Activated naive CD4-positive, alpha-beta T cell treated with anti-CD3 and anti-CD28 coated beads, Interleukin-2, amount 50 U/mL, for 16 hours (primary cell): ENCODE data around the gene PON1.

Source experiments
- DNase-seq: peaks from one replicate; pipeline ENCODE4 v3.0.0-alpha.2; 2020

The PON1 gene

GRCh38 chr7:95324431-95324830 is at the start of gene PON1:
Gene PON1 (minus strand): TSS chr7:95324532. CDS start chr7:95324475, 57 bp downstream.
- DNase-seq = no peak

DNA sequence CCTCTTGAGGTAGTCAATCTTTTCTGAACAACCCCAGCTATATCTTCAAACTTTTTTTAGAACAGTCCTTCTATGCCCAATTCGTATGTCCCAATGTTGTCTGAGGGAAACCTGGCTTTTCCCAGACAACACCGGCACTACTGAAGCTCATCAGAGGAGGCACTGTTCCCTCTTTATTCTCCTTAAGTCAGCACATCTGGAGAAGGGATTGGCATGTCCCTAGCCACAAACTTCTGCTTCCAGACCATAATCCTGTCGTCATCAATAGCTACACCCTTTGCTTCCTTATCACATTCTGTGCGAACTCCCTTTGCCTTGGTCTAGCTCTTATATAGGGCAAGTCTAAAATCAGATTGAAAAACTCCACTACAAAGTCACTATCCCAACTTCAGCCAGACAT is 49.0 kb upstream of the PON1 start:
- no peak for DNase-seq

GRCh38 chr7:95368235-95368634 is 43.9 kb upstream of the PON1 start:
- DNase-seq = no peak

DNA sequence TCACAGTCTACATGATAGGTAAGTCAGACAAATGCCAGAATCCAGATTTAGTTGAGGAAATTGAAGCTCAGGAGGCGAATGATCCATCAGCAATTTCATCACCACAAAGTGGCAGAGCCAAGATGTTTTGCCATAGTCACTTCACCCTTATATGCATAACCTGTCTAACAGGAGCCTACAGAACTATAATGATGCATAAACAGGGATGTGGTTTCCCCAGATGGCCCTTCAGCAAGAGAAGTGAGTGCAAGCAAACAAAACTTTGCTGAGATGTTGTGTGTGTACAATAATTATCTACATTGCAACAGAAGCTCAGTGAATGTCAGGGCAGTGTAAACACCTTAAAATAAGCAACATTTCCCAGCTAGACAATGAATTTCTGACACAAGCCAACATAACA is 43.3 kb upstream of the PON1 start:
- no peak for DNase-seq

DNA sequence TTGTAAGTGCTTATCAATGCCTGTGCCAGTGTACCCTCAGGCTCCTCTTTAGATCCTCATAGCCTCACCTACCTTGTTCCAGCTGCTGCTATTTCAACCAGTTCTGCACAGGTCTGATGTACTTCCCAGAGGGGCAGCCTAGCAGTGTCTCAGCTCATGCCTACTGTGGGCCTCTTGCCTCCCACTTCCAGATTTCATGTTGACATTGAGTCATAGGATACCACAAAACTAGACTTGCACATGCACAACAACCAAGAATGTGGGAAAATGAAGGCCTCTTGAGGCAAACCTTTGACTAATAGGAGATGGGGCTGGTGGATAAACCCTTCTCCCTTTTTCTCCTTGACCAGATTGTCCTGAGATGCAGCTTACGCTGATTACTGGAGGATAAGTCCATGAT is 40.8 kb upstream of the PON1 start:
- DNase-seq = no peak

DNA sequence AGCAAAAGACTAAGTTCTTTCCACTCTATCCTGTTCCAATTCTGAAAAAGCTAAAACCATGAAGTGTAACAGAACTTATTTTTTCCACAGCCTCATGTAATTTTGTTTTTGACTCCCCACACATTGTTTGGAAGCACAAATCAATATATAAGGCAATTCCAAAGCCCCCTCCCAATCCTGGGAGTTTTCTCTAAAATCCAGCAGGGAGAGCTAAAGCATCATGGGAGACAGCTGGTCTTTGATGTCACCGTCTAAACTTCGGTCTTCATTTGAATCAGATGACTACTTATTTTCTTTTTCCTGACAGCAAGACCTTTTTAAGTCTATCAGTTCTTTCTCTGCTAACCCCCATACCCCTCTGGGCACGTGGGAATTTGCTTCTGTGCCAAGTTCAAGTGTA is 33.3 kb upstream of the PON1 start:
- DNase-seq = no peak

GRCh38 chr7:95342642-95343307 is 18.4 kb upstream of the PON1 start:
- no peak for DNase-seq

GRCh38 chr7:95342029-95342428 is 17.7 kb upstream of the PON1 start:
- no peak for DNase-seq

DNA sequence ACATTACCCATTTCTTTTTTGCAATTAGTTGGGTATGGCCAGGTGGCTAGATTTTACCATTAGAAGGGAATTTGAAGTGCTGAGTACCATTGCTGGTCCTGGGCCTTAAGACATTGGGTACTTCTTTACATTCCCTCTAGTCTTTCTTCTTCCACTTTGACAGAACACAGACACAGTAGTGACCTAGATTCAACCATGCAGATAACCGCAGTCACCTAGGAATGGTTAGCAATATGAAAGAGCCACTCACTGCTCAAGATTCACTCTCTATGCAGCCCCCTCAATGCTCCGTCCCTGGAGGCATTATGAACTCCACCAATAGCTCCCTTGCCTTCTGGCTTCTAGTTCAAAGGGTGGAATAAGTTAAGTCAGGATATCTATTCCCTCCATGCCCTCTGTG is 16.2 kb upstream of the PON1 start:
- DNase-seq = no peak

GRCh38 chr7:95338832-95339231 is 14.5 kb upstream of the PON1 start:
- no peak for DNase-seq

- DNase-seq = no peak
These were observed 10.8 kb upstream of the PON1 start for GRCh38 chr7:95335093-95335492.

DNA sequence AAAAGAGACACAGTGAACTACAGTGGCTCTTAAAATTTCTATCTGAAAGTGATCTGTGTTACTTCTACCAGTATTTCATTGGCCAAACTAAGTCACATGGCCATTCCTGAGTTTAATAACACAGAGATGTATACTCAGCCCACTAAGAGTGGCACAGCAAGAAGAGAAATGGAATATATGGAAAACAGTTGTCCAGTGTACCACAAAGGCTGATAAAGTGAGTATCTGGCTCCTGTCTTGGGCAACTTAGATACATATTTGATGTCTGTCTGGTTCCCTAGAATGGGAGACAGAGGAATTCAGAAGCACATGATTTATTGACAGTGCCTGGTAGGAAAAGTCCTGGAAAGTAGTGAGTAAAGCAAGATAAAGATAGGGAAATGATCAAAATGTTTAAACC is 10.1 kb upstream of the PON1 start:
- no peak for DNase-seq

DNA sequence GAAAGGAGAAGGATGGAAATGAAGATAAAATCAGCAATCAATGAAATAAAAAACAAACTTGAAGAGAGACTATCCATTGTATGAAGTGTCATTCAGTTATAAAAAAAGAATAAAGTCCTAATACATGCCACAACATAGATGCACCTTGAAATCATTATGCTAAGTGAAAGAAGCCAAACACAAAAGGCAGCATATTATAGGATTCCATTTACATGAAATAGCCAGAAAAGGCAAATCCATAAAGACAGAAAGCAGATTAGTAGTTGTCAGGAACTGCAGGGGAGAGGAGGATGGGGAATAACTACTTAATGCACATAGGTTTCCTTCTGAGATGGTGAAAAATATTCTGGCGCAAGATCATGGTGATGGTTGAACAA is 6.6 kb upstream of the PON1 start:
- DNase-seq = no peak

- DNase-seq = no peak
These were observed 6.0 kb upstream of the PON1 start for GRCh38 chr7:95330204-95330960.

DNA sequence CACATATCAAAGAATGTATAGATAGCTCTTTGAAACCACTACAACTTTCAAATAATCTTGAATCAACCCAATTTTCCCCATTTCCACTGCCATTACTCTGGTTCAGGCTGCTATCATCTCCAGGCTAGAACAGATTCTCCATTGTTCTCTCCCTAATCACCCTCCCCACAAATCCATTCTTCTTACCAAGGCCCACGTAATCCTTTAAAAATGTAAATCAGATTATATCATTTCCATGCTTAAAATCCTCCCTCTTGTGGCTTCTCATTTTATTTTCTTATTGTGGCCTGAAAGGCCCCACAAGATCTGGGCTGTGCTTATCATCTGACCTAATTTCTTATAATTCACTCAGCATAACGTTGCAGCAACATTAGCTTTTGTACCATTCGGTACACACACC is 3.0 kb upstream of the PON1 start:
- DNase-seq = no peak

DNA sequence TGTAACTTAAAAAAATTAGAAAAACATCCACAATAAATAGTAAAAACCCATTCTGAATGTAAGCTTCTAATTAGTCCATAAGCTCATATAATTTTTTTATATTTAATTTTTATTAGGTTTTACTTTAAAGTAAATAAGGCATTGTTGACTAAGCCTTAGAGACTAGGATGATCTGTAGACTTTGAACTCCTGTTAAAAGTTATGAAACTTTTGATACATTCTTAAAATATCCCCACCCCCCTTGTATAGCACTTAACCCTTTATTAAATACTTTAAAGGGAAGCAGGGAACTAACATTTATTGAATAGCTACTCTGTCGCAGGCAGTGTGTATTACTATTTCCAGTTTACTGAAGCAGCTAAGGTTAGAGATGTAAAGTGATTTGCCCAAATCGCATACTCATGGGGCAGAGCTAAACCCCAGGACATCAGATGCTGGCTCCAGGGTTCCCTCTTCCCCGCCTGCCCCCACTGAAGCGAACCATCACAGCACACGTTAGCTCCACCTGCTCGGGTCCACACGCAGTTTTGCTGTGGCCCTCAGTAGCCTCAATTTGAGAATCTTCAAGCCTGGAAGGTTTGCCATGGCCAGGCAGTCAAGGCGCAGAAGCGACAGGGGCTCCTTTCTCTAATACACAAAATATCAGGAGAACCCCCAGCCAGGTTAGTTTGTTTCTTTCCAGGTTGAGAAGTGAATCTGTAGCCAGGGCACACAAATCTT is 762 bp downstream of the PON1 start:
- no peak for DNase-seq

- DNase-seq = no peak
These were observed 1.5 kb downstream of the PON1 start for GRCh38 chr7:95322854-95323253.

GRCh38 chr7:95322396-95322795 is 1.9 kb downstream of the PON1 start:
- DNase-seq = no peak

DNA sequence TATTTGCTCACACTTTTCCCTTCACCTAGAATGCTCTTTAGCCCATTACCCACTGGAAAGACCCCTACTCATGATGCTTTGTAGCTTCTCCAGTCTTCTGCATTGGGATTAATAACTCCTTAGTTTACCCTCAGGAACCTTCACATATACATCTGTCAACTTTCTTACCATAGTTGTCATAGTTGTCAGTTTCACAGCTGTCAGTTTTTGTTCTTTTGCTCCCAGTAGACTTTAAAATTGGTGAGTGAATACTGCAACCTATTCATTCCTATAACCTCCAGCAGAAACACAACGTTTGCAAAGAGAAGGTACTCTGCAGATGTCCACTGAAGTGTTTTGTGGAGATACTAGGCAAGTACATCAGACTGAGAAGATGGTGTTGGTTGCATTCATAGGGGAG is 2.6 kb downstream of the PON1 start:
- DNase-seq = no peak

DNA sequence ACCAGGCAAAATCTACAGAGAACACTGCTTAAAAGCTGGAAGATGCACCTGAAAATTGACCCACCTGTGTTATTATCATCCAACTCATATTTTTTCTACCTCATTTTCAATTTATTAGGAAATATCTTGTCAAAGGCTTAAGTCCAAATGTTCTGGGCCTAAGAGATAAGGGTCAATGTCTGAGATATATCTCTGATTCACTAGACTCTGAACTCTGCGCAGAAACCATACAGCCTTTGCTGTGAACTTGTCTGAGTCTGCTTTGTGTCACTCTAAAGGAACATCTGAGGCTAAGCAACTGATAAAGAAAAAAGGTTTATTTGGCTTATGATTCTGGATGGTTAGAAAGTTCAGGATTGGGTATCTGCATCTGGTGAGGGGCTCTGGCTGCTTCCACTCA is 3.7 kb downstream of the PON1 start:
- no peak for DNase-seq

DNA sequence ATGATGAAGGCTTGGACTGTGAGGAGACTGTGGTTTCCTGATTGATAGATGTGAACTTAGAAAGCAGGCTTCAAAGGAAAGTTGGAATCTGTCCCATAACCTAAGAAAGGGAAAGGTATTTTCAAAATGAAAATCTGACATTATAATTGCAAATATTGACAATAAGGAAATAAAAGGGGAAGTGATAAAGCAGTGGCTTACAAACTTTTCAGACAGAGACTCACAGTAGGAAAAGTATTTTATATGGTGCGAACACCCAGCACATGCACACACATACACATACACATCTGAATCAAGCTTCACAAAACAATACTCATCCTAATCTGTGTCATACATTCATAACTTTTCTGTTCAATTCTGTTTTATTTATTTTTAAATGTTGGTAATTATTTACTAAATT is 4.8 kb downstream of the PON1 start:
- no peak for DNase-seq

- no peak for DNase-seq
These were observed 5.7 kb downstream of the PON1 start for GRCh38 chr7:95318501-95319100.

GRCh38 chr7:95317966-95318365 is 6.4 kb downstream of the PON1 start:
- DNase-seq = no peak

GRCh38 chr7:95317546-95317945 is 6.8 kb downstream of the PON1 start:
- DNase-seq = no peak
